Vagina (tissue), 2 donors: ENCODE measurements around the gene CRYZL1. TPM values are rescaled to one million over a fixed set of nuclear protein-coding genes. Genes with fewer than 3 reads are reported as not detected.

Experiments used
- DNase-seq, 2 donors: peaks; one replicate each; pipeline ENCODE4 v3.0.0-alpha.2; 2017; ENCODE audit errors: extremely low spot score in 2 of 2
- H3K27ac ChIP-seq: fragments of 200-600 bp; sonication (generic); one replicate; pipeline ENCODE4 v1.5.1; 2019
- H3K27me3 ChIP-seq: fragments of 200-600 bp; sonication (generic); one replicate; pipeline ENCODE4 v1.5.1; 2019
- H3K36me3 ChIP-seq, 2 donors: fragments of 200-600 bp; sonication (generic); one replicate each; pipeline ENCODE4 v1.5.1; 2017 to 2019
- H3K4me1 ChIP-seq: fragments of 200-600 bp; sonication (generic); one replicate; pipeline ENCODE4 v1.5.1; 2019
- H3K4me3 ChIP-seq, 2 donors: fragments of 200-600 bp; sonication (generic); 1 replicate in 1 of 2; 2 replicates in 1 of 2; pipeline ENCODE4 v1.5.1; 2016 to 2019
- H3K9me3 ChIP-seq: fragments of 200-600 bp; sonication (generic); one replicate; pipeline ENCODE4 v1.5.1; 2019
- CTCF ChIP-seq, 3 experiments: fragments of 450-650 bp in 2 of 3; fragments of 200-600 bp in 1 of 3; sonication (generic) in 1 of 3; IDR thresholded peaks; one replicate each; pipeline ENCODE4 v1.5.1; 2017 to 2019; ENCODE audit warnings: antibody characterized with exemption in 3 of 3, mild to moderate bottlenecking in 2 of 3, moderate library complexity in 2 of 3
- POLR2A ChIP-seq, 2 donors: fragments of 450-650 bp; IDR thresholded peaks; one replicate each; pipeline ENCODE4 v1.6.1; 2017; ENCODE audit warnings: antibody characterized with exemption in 2 of 2, mild to moderate bottlenecking in 2 of 2, moderate library complexity in 2 of 2
- POLR2AphosphoS5 ChIP-seq, 2 donors: sonication (generic); formaldehyde crosslinking; IDR thresholded peaks; one replicate each; pipeline ENCODE4 v1.9.0; 2017; ENCODE audit warnings: antibody characterized with exemption in 2 of 2, mild to moderate bottlenecking in 2 of 2, low read depth in 1 of 2; ENCODE audit not compliant: insufficient read depth in 1 of 2
- intact Hi-C: fragments of 100-400 bp; cut with DNase I; formaldehyde crosslinking; loops from one replicate; pipeline ENCODE4 v1.15.1; 2023
- total RNA-seq: library from RNA; depleted of rRNA; stranded (reverse); fragments of >200 nt; gene quantifications from one replicate; pipeline ENCODE4 v1.2.3, GENCODE V29; 2016

The CRYZL1 gene
- total RNA-seq, 1 donor from 2014 or later, result 56.2 TPM

GRCh38 chr21:33572350-33572749, 69.2 kb downstream of the CRYZL1 start:
- Histone ChIP-seq H3K9me3 (no peaks in the 10 kb centered on the region), H3K27ac (no peak overlapping the region), H3K4me3 (no peak overlapping the region), H3K4me1 (no peaks in the 10 kb centered on the region), H3K27me3 (no peaks in the 10 kb centered on the region), H3K36me3 (peaks cover 0 to 74% of the 10 kb centered on the region in 2 donors)
- intact Hi-C loops, result no loop called here
- DNase-seq, result no peak
- TF ChIP-seq POLR2A (IDR thresholded peaks at IDR 0.05) (no peak), POLR2AphosphoS5 (IDR thresholded peaks at IDR 0.05; ENCODE audit: insufficient read depth in 1 of 2, low read depth in 1 of 2) (no peak), CTCF (IDR thresholded peaks at IDR 0.05) (no peak)

- H3K4me3 ChIP-seq, result no peak overlapping the region
- H3K9me3 ChIP-seq, result no peaks in the 10 kb centered on the region
- H3K27ac ChIP-seq, result no peak overlapping the region
- TF ChIP-seq POLR2A (IDR thresholded peaks at IDR 0.05), result no peak
- no peak for TF ChIP-seq POLR2AphosphoS5 (IDR thresholded peaks at IDR 0.05; ENCODE audit: insufficient read depth in 1 of 2, low read depth in 1 of 2)
- TF ChIP-seq CTCF (IDR thresholded peaks at IDR 0.05), result no peak
- peaks cover 0 to 53% of the 10 kb centered on the region in 2 donors for H3K36me3 ChIP-seq
- no peak for DNase-seq
- intact Hi-C loops, result no loop called here
- no peaks in the 10 kb centered on the region for H3K4me1 ChIP-seq
- no peaks in the 10 kb centered on the region for H3K27me3 ChIP-seq
Observed at GRCh38 chr21:33569991-33570390, 71.5 kb downstream of the CRYZL1 start.

- Histone ChIP-seq H3K4me3 (no peak overlapping the region), H3K4me1 (no peaks in the 10 kb centered on the region), H3K9me3 (no peaks in the 10 kb centered on the region), H3K27me3 (no peaks in the 10 kb centered on the region), H3K36me3 (peaks cover 0 to 46% of the 10 kb centered on the region in 2 donors), H3K27ac (no peak overlapping the region)
- intact Hi-C loops, result no loop called here
- no peak for DNase-seq
- TF ChIP-seq CTCF (IDR thresholded peaks at IDR 0.05) (no peak), POLR2AphosphoS5 (IDR thresholded peaks at IDR 0.05; ENCODE audit: insufficient read depth in 1 of 2, low read depth in 1 of 2) (no peak), POLR2A (IDR thresholded peaks at IDR 0.05) (no peak)
Observed at GRCh38 chr21:33568448-33568847, 73.1 kb downstream of the CRYZL1 start.

GRCh38 chr21:33567914-33568313, 73.6 kb downstream of the CRYZL1 start:
- Histone ChIP-seq H3K4me3 (no peak overlapping the region), H3K27ac (no peak overlapping the region), H3K9me3 (no peaks in the 10 kb centered on the region), H3K27me3 (no peaks in the 10 kb centered on the region), H3K36me3 (peaks cover 0 to 46% of the 10 kb centered on the region in 2 donors), H3K4me1 (no peaks in the 10 kb centered on the region)
- DNase-seq, result no peak
- no peak for TF ChIP-seq POLR2A (IDR thresholded peaks at IDR 0.05)
- TF ChIP-seq POLR2AphosphoS5 (IDR thresholded peaks at IDR 0.05; ENCODE audit: insufficient read depth in 1 of 2, low read depth in 1 of 2), result no peak
- no peak for TF ChIP-seq CTCF (IDR thresholded peaks at IDR 0.05)
- intact Hi-C loops, result no loop called here

- H3K27ac ChIP-seq, result no peak overlapping the region
Observed at GRCh38 chr21:33566514-33566913, 75.0 kb downstream of the CRYZL1 start.

More at GRCh38 chr21:33566514-33566913, 75.0 kb downstream of the CRYZL1 start:
- DNase-seq, result no peak
- Histone ChIP-seq H3K4me3 (no peak overlapping the region), H3K4me1 (no peaks in the 10 kb centered on the region), H3K9me3 (no peaks in the 10 kb centered on the region), H3K27me3 (no peaks in the 10 kb centered on the region), H3K36me3 (peaks cover 0 to 45% of the 10 kb centered on the region in 2 donors)
- TF ChIP-seq CTCF (IDR thresholded peaks at IDR 0.05), result no peak
- no peak for TF ChIP-seq POLR2A (IDR thresholded peaks at IDR 0.05)
- intact Hi-C loops, result no loop called here
